HG02763 (cell line): Measurements from ENCODE around the gene TMEM35B.
"Not testable (repeated sequence)": the region's sequence is repeated elsewhere in the genome, so short reads cannot be mapped to it uniquely, and the experiment has no call there.

Source experiments
- ATAC-seq: cut with Tn5 transposase; IDR thresholded peaks from one replicate; pipeline ENCODE4 v1.9.1; 2021; ENCODE audit warnings: mild to moderate bottlenecking, moderate library complexity; ENCODE audit not compliant: unreplicated experiment

The TMEM35B gene

GRCh38 chr1:34984793-34985608, at the start of gene TMEM35B:
TSS of gene TMEM35B (minus strand) at chr1:34985347. CDS start at chr1:34985305, 42 bp downstream.
- peak; percentile 63 for ATAC-seq

DNA sequence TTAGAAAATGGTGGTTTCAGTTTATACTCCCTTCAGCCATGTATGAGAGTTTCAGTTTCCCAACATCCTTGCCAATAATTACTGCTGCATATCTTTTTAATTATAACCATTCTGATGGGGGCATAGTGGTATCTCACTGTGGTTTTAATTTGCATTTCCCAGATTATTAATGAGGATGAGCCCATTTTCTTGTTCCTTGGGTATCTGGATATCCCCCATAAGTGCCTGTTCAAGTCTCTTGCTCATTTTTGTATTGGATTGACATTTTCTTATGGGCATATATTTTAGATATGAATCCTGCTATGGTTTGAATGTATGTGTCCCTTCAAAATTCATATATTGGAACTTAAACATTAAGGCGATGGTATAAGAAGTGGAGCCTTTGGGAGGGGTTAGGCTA, 48.2 kb upstream of the TMEM35B start:
- ATAC-seq, result no peak

DNA sequence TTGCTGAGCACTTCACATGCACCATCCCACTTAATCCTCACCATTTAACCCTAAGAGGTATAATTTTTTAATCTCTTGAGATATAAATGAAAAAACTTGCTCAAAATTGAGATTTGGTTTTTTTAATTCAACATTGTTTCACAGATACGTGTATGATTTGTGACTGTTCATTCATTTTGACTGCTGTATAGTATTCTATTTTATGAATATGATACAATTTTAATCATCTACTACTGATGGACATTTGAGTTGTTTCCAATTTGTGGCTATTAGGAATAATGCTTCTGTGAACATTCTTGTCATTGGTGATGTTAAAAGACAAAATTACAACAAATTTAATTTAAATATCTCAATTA, 47.2 kb upstream of the TMEM35B start:
- ATAC-seq, result no peak

GRCh38 chr1:35030756-35031446, 45.8 kb upstream of the TMEM35B start:
- no peak for ATAC-seq

GRCh38 chr1:35030338-35030737, 45.2 kb upstream of the TMEM35B start:
- ATAC-seq, result no peak

GRCh38 chr1:35029761-35030160, 44.6 kb upstream of the TMEM35B start:
- ATAC-seq, result no peak

- no peak for ATAC-seq
These were observed 31.3 kb upstream of the TMEM35B start for GRCh38 chr1:35016406-35016805.

DNA sequence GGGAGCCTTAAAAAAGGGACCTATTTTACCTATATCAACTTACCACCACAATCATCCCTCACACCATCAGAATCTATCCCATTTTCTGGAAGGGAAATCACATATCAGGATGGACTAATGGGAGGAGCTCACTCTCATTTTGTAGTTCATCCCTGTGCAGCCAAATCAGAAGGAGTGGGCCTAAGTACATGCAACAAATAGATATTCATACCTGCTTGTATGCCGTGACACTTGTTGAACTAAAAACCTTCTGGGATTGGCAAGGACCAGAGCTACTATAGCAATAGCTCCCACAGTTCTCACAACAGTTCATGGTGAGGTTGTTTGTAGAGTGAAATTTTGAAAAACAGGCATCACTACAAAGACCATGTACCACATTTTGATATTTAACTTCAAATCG, 29.3 kb upstream of the TMEM35B start:
- no peak for ATAC-seq

DNA sequence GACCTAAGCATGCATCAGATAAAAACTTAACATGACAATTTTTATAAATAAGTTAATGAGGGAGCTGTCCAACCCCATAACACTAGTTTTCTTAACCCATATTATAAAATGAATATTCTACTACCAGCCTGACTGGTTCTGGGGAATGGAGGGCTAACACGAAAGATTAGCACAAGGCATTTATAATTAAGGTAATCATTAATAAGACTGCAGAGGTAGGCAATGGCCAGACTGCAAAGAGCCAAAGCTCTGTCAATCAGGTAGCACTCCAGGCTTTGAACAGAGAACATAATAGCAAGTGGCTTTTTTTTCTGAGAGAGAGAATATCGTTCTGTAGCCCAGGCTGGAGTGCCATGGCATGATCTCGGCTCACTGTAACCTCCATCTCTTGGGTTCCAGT, 20.6 kb upstream of the TMEM35B start:
- ATAC-seq, result no peak

GRCh38 chr1:35001743-35002142, 16.6 kb upstream of the TMEM35B start:
- no peak for ATAC-seq

GRCh38 chr1:34994878-34995277, 9.7 kb upstream of the TMEM35B start:
- ATAC-seq, result no peak

DNA sequence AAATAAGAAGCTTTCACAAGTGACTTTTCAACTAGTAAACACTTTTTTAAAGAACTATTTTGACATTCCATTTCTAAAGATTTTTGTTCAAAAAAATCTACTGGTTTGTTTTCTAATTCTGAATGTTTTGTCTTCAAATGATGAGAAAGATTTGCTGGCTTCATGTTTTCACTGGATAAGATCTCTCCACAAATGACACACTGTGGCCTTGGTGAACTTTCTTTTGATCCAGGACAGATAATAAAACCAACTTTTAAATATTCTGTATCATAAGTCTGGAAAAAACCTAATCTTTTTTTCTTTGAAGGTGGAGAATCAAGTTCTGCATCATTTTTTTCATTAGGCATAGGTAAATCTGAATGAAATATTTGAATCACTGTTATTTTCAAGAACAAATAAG, 3.4 kb upstream of the TMEM35B start:
- ATAC-seq, result no peak

DNA sequence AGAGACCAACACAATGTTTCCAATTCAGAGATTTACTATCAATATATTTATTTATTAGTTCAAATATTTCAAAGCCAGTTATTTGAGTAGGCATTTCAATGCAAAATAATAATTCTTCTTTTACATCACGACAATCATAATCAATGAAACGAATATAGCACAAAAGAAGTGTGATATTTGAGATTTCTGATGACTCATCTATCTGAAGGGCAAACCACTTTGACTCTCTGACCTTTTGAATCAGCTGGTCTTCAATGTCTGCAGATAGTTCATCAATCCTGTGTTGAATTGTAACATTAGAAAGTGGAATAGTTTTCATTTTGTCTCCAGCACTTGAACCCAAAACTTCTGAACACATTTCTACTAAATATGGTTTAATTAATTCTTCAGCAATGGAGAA, 3.0 kb upstream of the TMEM35B start:
- ATAC-seq, result no peak

DNA sequence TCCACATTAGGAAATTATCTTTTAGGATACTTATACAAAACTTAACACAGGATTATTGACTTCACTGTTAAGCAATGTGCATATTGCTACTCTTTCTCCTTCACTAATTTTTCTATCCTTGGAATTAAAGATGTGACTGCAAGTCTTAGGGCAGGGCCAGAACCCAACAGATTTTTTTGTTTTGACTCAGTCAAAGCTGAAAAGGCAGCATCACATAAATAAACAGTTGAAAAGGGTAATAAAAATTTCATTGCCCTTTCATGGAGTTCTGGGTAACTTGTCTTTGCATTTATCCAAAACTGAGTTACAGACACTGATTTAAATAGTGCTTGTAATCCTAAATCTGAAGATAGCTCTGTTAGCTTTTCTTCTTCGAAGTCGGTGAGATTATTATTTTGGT, 1.9 kb upstream of the TMEM35B start:
- no peak for ATAC-seq

GRCh38 chr1:34985609-34985904, 410 bp upstream of the TMEM35B start:
- ATAC-seq, result not testable (repeated sequence)

- no peak for ATAC-seq
These were observed 733 bp downstream of the TMEM35B start for GRCh38 chr1:34984435-34984792.

DNA sequence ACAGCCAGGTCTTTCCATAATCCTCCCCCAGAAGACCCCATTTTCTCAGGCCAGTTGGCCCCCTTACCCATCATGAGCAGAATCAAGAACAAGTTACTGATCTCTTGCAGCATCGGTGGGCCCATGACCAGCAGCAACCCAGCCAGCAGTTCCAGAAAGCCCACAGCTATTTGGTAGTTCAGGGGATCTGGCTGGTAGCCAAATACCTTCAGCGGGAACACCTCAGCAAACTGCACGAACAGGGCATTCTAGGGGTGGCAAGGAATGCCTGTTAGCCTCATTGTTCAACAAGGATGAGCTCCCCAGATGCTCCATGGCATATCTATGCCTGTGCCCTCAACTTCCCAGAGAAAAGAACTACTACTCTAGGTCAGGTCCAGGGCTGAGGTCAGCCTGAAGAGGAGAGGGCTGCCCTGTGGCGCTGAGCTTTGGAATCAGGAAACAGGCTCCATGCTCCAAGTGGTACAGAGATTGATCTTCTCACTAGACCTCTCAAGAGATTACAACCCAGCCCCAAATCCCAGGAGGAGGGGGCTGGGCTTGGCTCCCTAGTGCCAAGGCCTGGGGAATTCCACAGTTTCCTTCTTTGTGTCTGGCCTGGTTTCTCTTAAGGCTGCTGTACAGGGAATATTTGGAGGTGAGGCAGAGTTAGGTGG, 1.3 kb downstream of the TMEM35B start:
- no peak for ATAC-seq

GRCh38 chr1:34982820-34983376, 2.2 kb downstream of the TMEM35B start:
- no peak for ATAC-seq

DNA sequence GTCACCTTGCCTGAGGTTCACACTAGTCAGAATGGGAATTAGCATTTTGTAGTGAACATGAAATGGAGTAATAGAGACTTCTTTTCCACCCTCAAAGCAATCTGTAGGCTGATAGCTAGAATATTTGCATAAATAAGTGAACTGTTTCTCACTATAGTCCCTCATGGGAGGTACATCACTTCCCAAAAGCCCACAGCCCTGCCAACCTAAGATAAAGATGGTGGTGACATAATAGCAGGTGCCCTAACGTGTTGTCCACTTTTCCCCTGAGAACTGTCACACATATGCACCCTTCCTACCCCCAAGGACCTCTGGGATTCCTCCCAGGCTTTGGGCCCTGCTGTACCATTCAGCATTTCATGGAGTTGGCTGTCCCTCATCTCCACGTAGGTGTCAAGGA, 4.4 kb downstream of the TMEM35B start:
- no peak for ATAC-seq

GRCh38 chr1:34978921-34979320, 6.2 kb downstream of the TMEM35B start:
- no peak for ATAC-seq

DNA sequence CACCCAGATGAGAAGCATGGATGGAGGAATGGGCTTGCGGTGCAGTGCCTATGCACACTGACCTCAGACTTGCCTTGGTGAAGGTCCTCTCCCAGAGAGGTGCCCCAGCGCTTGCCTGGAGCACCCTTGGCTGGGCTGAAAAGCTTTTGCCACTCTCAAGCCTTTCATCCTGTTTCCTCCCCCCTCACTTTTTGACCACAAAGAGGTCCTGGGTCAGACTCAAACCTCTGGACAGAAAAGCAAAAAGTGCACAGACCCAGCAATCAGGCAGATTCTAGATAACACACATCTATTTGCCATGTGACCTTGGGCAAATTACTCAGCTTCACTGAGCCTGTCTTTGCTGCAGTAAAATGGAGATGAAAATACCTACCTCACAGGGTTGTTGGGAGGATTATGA, 7.3 kb downstream of the TMEM35B start:
- no peak for ATAC-seq

DNA sequence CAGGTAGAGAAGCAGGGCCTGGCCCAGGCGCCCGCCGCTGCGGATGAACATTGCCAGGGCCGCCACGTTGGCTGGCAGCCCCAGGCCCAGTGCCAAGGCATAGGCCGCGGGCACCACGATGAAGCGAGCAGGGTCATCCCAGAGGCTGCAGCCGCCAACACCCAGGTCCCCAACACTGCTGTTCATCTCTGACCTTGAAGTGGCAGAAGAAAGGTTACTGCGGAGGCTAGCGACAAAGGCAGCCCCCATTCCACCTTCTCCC, 8.0 kb downstream of the TMEM35B start:
- no peak for ATAC-seq
